Measurements from ENCODE around the gene ABCA5. TPM values are rescaled to one million over a fixed set of nuclear protein-coding genes. Genes with fewer than 3 reads are reported as not detected.
"Not testable (repeated sequence)": the region's sequence is repeated elsewhere in the genome, so short reads cannot be mapped to it uniquely, and the experiment has no call there.

ABCA5 gene
- total and polyA plus RNA-seq, 9 of the 15 experiments (the other 6 are each of a cell fraction or from before 2014, with no cell fraction given), result 0.74 to 2.3 (median 1.4) TPM

DNA sequence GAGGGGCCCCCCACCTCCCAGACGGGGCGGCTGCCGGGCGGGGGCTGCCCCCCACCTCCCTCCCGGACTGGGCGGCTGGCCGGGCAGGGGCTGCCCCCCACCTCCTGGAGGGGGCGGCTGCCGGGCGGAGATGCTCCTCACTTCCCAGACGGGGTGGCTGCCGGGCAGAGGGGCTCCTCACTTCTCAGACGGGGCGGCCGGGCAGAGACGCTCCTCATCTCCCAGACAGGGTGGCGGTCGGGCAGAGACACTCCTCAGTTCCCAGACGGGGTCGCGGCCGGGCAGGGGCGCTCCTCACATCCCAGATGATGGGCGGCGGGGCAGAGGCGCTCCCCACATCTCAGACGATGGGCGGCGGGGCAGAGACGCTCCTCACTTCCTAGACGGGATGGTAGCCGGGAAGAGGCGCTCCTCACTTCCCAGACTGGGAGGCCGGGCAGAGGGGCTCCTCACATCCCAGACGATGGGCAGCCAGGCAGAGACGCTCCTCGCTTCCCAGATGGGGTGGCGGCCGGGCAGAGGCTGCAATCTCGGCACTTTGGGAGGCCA is 130.8 kb downstream of the ABCA5 start:
- BruUV-seq (replicated peaks); intact Hi-C loops (cut with micrococcal nuclease); H2AFZ ChIP-seq (ENCODE audit: low read depth, low read length); ATAC-seq; DNase-seq (ENCODE audit: extremely low read depth in 1 of 4, low spot score in 3 of 4); H3K4me3 ChIP-seq; H3K27ac ChIP-seq (ENCODE audit: extremely low read depth, low read depth, low read length); H4K20me1 ChIP-seq (replicated peaks; ENCODE audit: control insufficient read depth, insufficient read depth, low read length); H3K79me2 ChIP-seq (ENCODE audit: control insufficient read depth, insufficient read depth, low read length); H3K9me1 ChIP-seq (ENCODE audit: control insufficient read depth, insufficient read depth, low read length); POLR2A ChIA-PET; H3K36me3 ChIP-seq (ENCODE audit: control insufficient read depth, insufficient read depth, low read length); in situ Hi-C loops (cut with MboI); H3K27me3 ChIP-seq (ENCODE audit: control insufficient read depth in 2 of 2, insufficient read depth in 2 of 2, low read length in 2 of 2); FAIRE-seq; H3K9ac ChIP-seq (ENCODE audit: insufficient read depth in 1 of 2, low read depth in 2 of 2, low read length in 2 of 2); H3K4me2 ChIP-seq (ENCODE audit: insufficient read depth, low read length); H3K4me1 ChIP-seq (replicated peaks in 1 of 2; ENCODE audit: control insufficient read depth in 2 of 2, insufficient read depth in 2 of 2, low read length in 2 of 2); H3K9me3 ChIP-seq (replicated peaks; ENCODE audit: control insufficient read depth, insufficient read depth, low read depth, low read length): not testable (repeated sequence)
- CTCF ChIA-PET (ENCODE audit: low intra/inter-chr PET ratio), result interaction anchor here (0.6 kb wide), 1 partner anchor 419 kb away, joined by 3 read pairs; no protein-coding TSS in a partner anchor
- 100% methylated on average over 2 of the region's 40 CpGs for WGBS (ENCODE audit: insufficient coverage, low coverage, missing lambda C conversion rate)

Small RNA genes lying within 50 kb of the gene (small RNA-seq; reads per million reads assigned to genes)
- gene RF00561 (not detected), gene SNRPGP4 (not detected)

Other genes starting within 250 kb of the ABCA5 start
- 0.12 and 0.23 TPM in 2 replicates for gene ABCA6, start 185.2 kb downstream of the ABCA5 start, total RNA-seq (2014; rRNA removed)
- gene ABCA6, start 185.2 kb downstream of the ABCA5 start, total RNA-seq (2014; rRNA removed; fragmentation: Illumina TruSeq; extraction: Trizol), result 0.22 and 0.29 TPM in 2 replicates
- 0.11 and 0.34 TPM in 2 replicates for gene ABCA6, start 185.2 kb downstream of the ABCA5 start, total RNA-seq (2015; rRNA removed; fragmentation: Illumina TruSeq; extraction: Trizol)
- 0.02 and 0.73 TPM in 2 replicates for gene ABCA6, start 185.2 kb downstream of the ABCA5 start, total RNA-seq (2021)
- 0.15 and 0.17 TPM in 2 replicates for gene ABCA6, start 185.2 kb downstream of the ABCA5 start, polyA plus RNA-seq (2011; rRNA removed)
- 0.06 and 0.12 TPM in 2 replicates for gene ABCA6, start 185.2 kb downstream of the ABCA5 start, polyA plus RNA-seq (2014; fragmentation: Illumina TruSeq; extraction: Trizol)
- gene ABCA6, start 185.2 kb downstream of the ABCA5 start, polyA plus RNA-seq (2014; fragmentation: Nextera tagmentation; extraction: Ambion mirVana), result under 1 TPM; 0.08 to 0.15 TPM
- gene ABCA6, start 185.2 kb downstream of the ABCA5 start, polyA plus RNA-seq (2014; rRNA removed), result 0.05 and 0.13 TPM in 2 replicates
- 0.12 and 0.45 TPM in 2 replicates for gene ABCA10, start 98.3 kb downstream of the ABCA5 start, total RNA-seq (2014; rRNA removed)
- 0.15 TPM in 1 of 2 replicates, not detected in the other for gene ABCA10, start 98.3 kb downstream of the ABCA5 start, total RNA-seq (2014; rRNA removed; fragmentation: Illumina TruSeq; extraction: Trizol)
- not detected in 2 replicates for gene ABCA10, start 98.3 kb downstream of the ABCA5 start, total RNA-seq (2015; rRNA removed; fragmentation: Illumina TruSeq; extraction: Trizol)
- 0.09 and 0.16 TPM in 2 replicates for gene ABCA10, start 98.3 kb downstream of the ABCA5 start, total RNA-seq (2021)
- 0.03 and 0.04 TPM in 2 replicates for gene ABCA10, start 98.3 kb downstream of the ABCA5 start, polyA plus RNA-seq (2011; rRNA removed)
- gene ABCA10, start 98.3 kb downstream of the ABCA5 start, polyA plus RNA-seq (2014; fragmentation: Illumina TruSeq; extraction: Trizol), result 0.15 TPM in 1 of 2 replicates, not detected in the other
- gene ABCA10, start 98.3 kb downstream of the ABCA5 start, polyA plus RNA-seq (2014; fragmentation: Nextera tagmentation; extraction: Ambion mirVana), result under 1 TPM; 0.13 to 0.17 TPM
- gene ABCA10, start 98.3 kb downstream of the ABCA5 start, polyA plus RNA-seq (2014; rRNA removed), result 0.36 TPM in 1 of 2 replicates, not detected in the other
- gene MAP2K6, start 87.6 kb upstream of the ABCA5 start, total RNA-seq (2014; rRNA removed), result not detected in 2 replicates
- gene MAP2K6, start 87.6 kb upstream of the ABCA5 start, total RNA-seq (2014; rRNA removed; fragmentation: Illumina TruSeq; extraction: Trizol), result not detected in 2 replicates
- gene MAP2K6, start 87.6 kb upstream of the ABCA5 start, total RNA-seq (2015; rRNA removed; fragmentation: Illumina TruSeq; extraction: Trizol), result 0.07 TPM in 1 of 2 replicates, not detected in the other
- gene MAP2K6, start 87.6 kb upstream of the ABCA5 start, total RNA-seq (2021), result 0.13 and 0.18 TPM in 2 replicates
- not detected in 2 replicates for gene MAP2K6, start 87.6 kb upstream of the ABCA5 start, polyA plus RNA-seq (2011; rRNA removed)
- gene MAP2K6, start 87.6 kb upstream of the ABCA5 start, polyA plus RNA-seq (2014; fragmentation: Illumina TruSeq; extraction: Trizol), result not detected in 2 replicates
- not detected for gene MAP2K6, start 87.6 kb upstream of the ABCA5 start, polyA plus RNA-seq (2014; fragmentation: Nextera tagmentation; extraction: Ambion mirVana)
- not detected in 2 replicates for gene MAP2K6, start 87.6 kb upstream of the ABCA5 start, polyA plus RNA-seq (2014; rRNA removed)